Naive thymus-derived CD4-positive, alpha-beta T cell (primary cell): ENCODE results near the gene MPZL3. TPM values are rescaled to one million over a fixed set of nuclear protein-coding genes. Genes with fewer than 3 reads are reported as not detected.
"Not testable (repeated sequence)": the region's sequence is repeated elsewhere in the genome, so short reads cannot be mapped to it uniquely, and the experiment has no call there.

Experiments used
- ATAC-seq: fragments of 150-1000 bp; cut with Tn5 transposase; 2 replicates; pipeline ENCODE4 v1.10.0; 2021; ENCODE audit warnings: mild to moderate bottlenecking, moderate library complexity
- CTCF ChIA-PET: fragments of 350-600 bp; sonication (Branson Sonifier 250); formaldehyde crosslinking; loops from one replicate; lab custom pipeline; 2021; ENCODE audit warnings: antibody characterized with exemption; lab: Charles Lee
- POLR2A ChIA-PET: fragments of 350-600 bp; sonication (Branson Sonifier 250); formaldehyde crosslinking; loops from one replicate; lab custom pipeline; 2021; ENCODE audit warnings: antibody characterized with exemption, inconsistent platforms; lab: Charles Lee
- DNase-seq, 9 donors: peaks; one replicate each; pipeline versions ENCODE4 v3.0.0 to v3.0.0-alpha.2; 2020 to 2022; ENCODE audit warnings: mixed read lengths in 1 of 9
- H3K27ac ChIP-seq: one replicate; pipeline ENCODE4 v1.7.0; 2013; ENCODE audit warnings: mild to moderate bottlenecking, low read depth, low read length, moderate library complexity
- H3K27me3 ChIP-seq, 2 donors: one replicate each; pipeline ENCODE4 v1.7.0; 2013; ENCODE audit warnings: low read length in 2 of 2, mild to moderate bottlenecking in 2 of 2, moderate library complexity in 2 of 2; ENCODE audit not compliant: control insufficient read depth in 2 of 2, insufficient read depth in 2 of 2
- H3K36me3 ChIP-seq, 3 experiments: 1 replicate in 2 of 3; 2 replicates in 1 of 3; pipeline ENCODE4 v1.7.0; 2013; ENCODE audit warnings: low read length in 3 of 3, mild to moderate bottlenecking in 3 of 3, moderate library complexity in 1 of 3; ENCODE audit not compliant: insufficient read depth in 3 of 3, control insufficient read depth in 2 of 3
- H3K4me1 ChIP-seq, 2 donors: one replicate each; pipeline ENCODE4 v1.7.0; 2013; ENCODE audit warnings: low read length in 2 of 2, mild to moderate bottlenecking in 2 of 2, moderate library complexity in 1 of 2; ENCODE audit not compliant: control insufficient read depth in 2 of 2, insufficient read depth in 2 of 2
- H3K4me3 ChIP-seq: 2 replicates; pipeline ENCODE4 v1.7.0; 2013; ENCODE audit warnings: mild to moderate bottlenecking, low read length
- H3K9me3 ChIP-seq, 3 experiments: 1 replicate in 2 of 3; 2 replicates in 1 of 3; pipeline ENCODE4 v1.7.0; 2013; ENCODE audit warnings: low read length in 3 of 3; ENCODE audit not compliant: control insufficient read depth in 2 of 3
- H3K27ac Mint-ChIP-seq, 9 donors: one replicate each; pipeline ENCODE4 v1.8.0; 2020 to 2022; ENCODE audit warnings: mixed read lengths in 9 of 9, mild to moderate bottlenecking in 8 of 9, moderate library complexity in 5 of 9, inconsistent platforms in 2 of 9
- H3K27me3 Mint-ChIP-seq, 5 donors: one replicate each; pipeline ENCODE4 v1.8.0; 2021 to 2022; ENCODE audit warnings: mixed read lengths in 5 of 5, mild to moderate bottlenecking in 1 of 5
- H3K36me3 Mint-ChIP-seq, 5 donors: one replicate each; pipeline ENCODE4 v1.8.0; 2020 to 2022; ENCODE audit warnings: mixed read lengths in 5 of 5, mild to moderate bottlenecking in 3 of 5, inconsistent platforms in 1 of 5
- H3K4me1 Mint-ChIP-seq, 7 donors: one replicate each; pipeline ENCODE4 v1.8.0; 2020 to 2022; ENCODE audit warnings: mixed read lengths in 7 of 7, mild to moderate bottlenecking in 3 of 7, inconsistent platforms in 1 of 7
- H3K4me3 Mint-ChIP-seq, 10 donors: one replicate each; pipeline ENCODE4 v1.8.0; 2020 to 2022; ENCODE audit warnings: mild to moderate bottlenecking in 10 of 10, mixed read lengths in 10 of 10, moderate library complexity in 6 of 10, inconsistent platforms in 2 of 10
- H3K9me3 Mint-ChIP-seq, 11 donors: one replicate each; pipeline ENCODE4 v1.8.0; 2020 to 2022; ENCODE audit warnings: mixed read lengths in 11 of 11, mild to moderate bottlenecking in 4 of 11, inconsistent platforms in 1 of 11, moderate library complexity in 1 of 11
- intact Hi-C, 2 donors: fragments of 100-400 bp; cut with micrococcal nuclease; formaldehyde crosslinking; loops; one replicate each; pipeline ENCODE4 v1.15.1; 2023
- polyA plus RNA-seq, 2 donors: library from polyadenylated mRNA; unstranded; fragments of 300-500 nt; fragmentation: Illumina TruSeq; gene quantifications; one replicate each; pipeline ENCODE4 v1.2.3, GENCODE V29; 2021
- total RNA-seq, 6 experiments: library from RNA in 5 of 6; stranded (reverse) in 5 of 6; gene quantifications; 1 replicate in 5 of 6; 2 replicates in 1 of 6; pipeline ENCODE4 v1.2.3 and lab custom pipeline; 2021 to 2026

Gene MPZL3
- total and polyA plus RNA-seq, 7 experiments from 2014 or later: 3.6 to 17.4 (median 14.2) TPM

DNA sequence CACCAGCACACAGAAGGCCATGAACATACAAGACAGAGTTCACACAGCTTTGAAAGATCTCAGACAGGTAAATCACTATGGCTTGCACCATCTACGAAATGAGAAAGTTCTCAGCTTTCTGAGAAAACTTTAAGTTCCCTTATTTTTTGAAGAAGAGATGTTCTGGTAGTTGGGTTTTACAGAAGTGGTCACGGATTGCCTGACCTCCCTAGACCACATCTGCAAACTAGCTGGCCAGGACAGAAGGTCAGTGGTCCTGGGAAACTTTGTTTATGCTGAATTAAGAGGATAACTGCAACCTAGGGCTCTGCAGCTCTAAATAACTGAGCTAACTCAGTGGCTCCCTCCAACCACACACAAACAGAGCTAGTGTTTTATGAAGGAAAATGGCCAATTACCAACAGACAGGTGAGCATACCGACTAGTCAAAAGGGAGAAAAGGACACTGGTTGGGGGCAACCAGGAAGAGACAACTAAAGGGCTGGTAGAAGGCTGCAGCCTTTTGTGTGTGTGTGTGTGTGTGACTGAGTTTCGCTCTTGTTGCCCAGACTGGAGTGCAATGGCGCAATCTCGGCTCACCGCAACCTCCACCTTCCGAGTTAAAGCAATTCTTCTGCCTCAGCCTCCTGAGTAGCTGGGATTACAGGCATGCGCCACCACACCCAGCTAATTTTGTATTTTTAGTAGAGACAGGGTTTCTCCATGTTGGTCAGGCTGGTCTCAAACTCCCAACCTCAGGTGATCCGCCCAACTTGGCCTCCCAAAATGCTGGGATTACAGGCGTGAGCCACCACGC is 67.2 kb downstream of the MPZL3 start:
- no peak for DNase-seq
- Mint-ChIP-seq H3K27me3 (peaks cover 12 to 40% (median 24%) of the 10 kb centered on the region in 5 donors), H3K27ac (no peak overlapping the region), H3K9me3 (peaks cover 0 to 8% (median 0%) of the 10 kb centered on the region in 11 donors), H3K36me3 (no peaks in the 10 kb centered on the region), H3K4me1 (peaks cover 0 to 9% (median 0%) of the 10 kb centered on the region in 7 donors), H3K4me3 (no peak overlapping the region)
- no peaks in the 10 kb centered on the region for H3K9me3 ChIP-seq
- ChIA-PET CTCF (interaction anchor here (0.5 to 1.4 kb wide), 3 partner anchors 14 to 772 kb away, joined by 3 to 7 read pairs (median 3); no protein-coding TSS in a partner anchor), POLR2A (interaction anchor here (0.9 kb wide), 1 partner anchor 20 kb away, joined by 3 read pairs; no protein-coding TSS in a partner anchor)
- no peak overlapping the region for H3K4me3 ChIP-seq
- no peaks in the 10 kb centered on the region for H3K36me3 ChIP-seq
- H3K27ac ChIP-seq: no peak overlapping the region
- ATAC-seq: peak; percentile 64
- intact Hi-C loops: no loop called here
- no peaks in the 10 kb centered on the region for H3K4me1 ChIP-seq
- peaks cover 0 to 3% of the 10 kb centered on the region in 2 donors for H3K27me3 ChIP-seq

DNA sequence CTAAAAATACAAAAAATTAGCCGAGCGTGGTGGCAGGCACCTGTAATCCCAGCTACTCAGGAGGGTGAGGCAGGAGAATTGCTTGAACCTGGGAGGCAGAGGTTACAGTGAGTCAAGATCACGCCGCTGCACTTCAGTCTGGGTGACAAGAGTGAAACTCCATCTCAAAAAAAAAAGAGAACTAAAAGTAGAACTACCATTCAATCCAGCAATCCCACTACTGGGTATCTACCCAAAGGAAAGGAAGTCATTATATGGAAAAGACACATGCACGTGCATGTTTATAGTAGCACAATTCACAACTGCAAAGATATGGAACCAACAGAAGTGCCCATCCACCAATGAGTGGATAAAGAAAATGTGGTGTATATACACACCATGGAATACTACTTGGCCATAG is 68.5 kb downstream of the MPZL3 start:
- not testable (repeated sequence) for H3K4me3 Mint-ChIP-seq

DNA sequence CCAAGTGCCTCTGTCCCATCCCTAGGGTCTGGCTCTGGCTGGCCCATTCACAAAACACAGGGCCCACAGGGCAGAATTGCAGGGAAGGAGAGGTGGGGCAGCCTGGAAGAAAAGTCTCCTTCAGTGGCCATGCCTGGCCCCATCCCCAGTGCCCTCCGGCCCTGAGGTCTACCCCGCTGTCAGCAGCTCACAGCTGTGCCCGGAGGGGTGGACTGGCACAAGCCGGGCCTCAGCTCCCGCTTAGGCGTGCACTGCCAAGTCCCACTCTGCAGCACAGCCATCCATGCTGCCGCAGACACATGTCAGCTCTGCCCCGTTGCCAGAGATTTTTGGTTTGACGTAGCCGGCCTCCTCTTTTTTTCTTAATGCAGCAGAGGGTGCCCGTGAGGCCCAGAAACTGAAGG is 71.9 kb downstream of the MPZL3 start:
- Histone ChIP-seq H3K36me3 (no peaks in the 10 kb centered on the region), H3K27me3 (no peaks in the 10 kb centered on the region), H3K9me3 (no peaks in the 10 kb centered on the region), H3K4me3 (no peak overlapping the region), H3K4me1 (no peaks in the 10 kb centered on the region), H3K27ac (no peak overlapping the region)
- peaks cover 0 to 3% (median 0%) of the 10 kb centered on the region in 5 donors for H3K36me3 Mint-ChIP-seq
- H3K9me3 Mint-ChIP-seq: no peaks in the 10 kb centered on the region
- H3K4me3 Mint-ChIP-seq: no peak overlapping the region
- peaks cover 14 to 30% (median 16%) of the 10 kb centered on the region in 5 donors for H3K27me3 Mint-ChIP-seq
- H3K27ac Mint-ChIP-seq: no peak overlapping the region
- DNase-seq (peak in 1 of 9 donors; percentile 15), ATAC-seq (no peak)
- H3K4me1 Mint-ChIP-seq: peaks cover 0 to 7% (median 0%) of the 10 kb centered on the region in 7 donors
- ChIA-PET POLR2A (no interaction called here), CTCF (no interaction called here)
- intact Hi-C loops: no loop called here

More for the DNA sequence above, 68.5 kb downstream of the MPZL3 start:
- H3K27ac ChIP-seq, H3K36me3 Mint-ChIP-seq, DNase-seq, H3K4me3 ChIP-seq, intact Hi-C loops, H3K27ac Mint-ChIP-seq, H3K36me3 ChIP-seq, H3K9me3 Mint-ChIP-seq, CTCF ChIA-PET, H3K4me1 ChIP-seq, POLR2A ChIA-PET, H3K9me3 ChIP-seq, H3K27me3 ChIP-seq: not testable (repeated sequence)
- peaks cover 0 to 11% (median 0%) of the 10 kb centered on the region in 7 donors for H3K4me1 Mint-ChIP-seq
- peak; percentile 20 for ATAC-seq
- H3K27me3 Mint-ChIP-seq: peaks cover 17 to 34% (median 25%) of the 10 kb centered on the region in 5 donors

DNA sequence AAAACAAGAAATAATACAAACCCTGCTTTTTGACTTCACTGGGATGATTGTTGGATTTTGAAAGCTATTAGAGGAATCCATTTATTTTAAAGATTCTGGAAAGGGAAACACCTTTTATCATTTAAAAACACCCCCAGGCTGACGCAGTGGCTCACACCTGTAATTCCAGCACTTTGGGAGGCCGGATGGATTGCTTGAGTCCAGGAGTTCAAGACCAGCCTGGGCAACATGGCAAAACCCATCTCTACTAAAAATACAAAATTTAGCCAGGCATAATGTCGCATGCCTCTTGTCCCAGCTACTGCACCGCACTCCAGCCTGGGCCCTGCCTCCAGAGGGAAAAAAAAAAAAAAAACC is 75.4 kb downstream of the MPZL3 start:
- no peak overlapping the region for H3K27ac ChIP-seq
- intact Hi-C loops: no loop called here
- Mint-ChIP-seq H3K27ac (no peak overlapping the region), H3K4me3 (no peak overlapping the region), H3K9me3 (no peaks in the 10 kb centered on the region), H3K36me3 (peaks cover 0 to 3% (median 0%) of the 10 kb centered on the region in 5 donors), H3K4me1 (peaks cover 0 to 5% (median 3%) of the 10 kb centered on the region in 7 donors), H3K27me3 (peaks cover 4 to 32% (median 6%) of the 10 kb centered on the region in 5 donors)
- no peak overlapping the region for H3K4me3 ChIP-seq
- no peak for DNase-seq
- CTCF ChIA-PET: no interaction called here
- no peaks in the 10 kb centered on the region for H3K4me1 ChIP-seq
- no peaks in the 10 kb centered on the region for H3K27me3 ChIP-seq
- H3K9me3 ChIP-seq: no peaks in the 10 kb centered on the region
- POLR2A ChIA-PET: no interaction called here
- ATAC-seq: no peak
- no peaks in the 10 kb centered on the region for H3K36me3 ChIP-seq

Other genes starting within 250 kb of the MPZL3 start
- not detected for gene TMPRSS4, start 175.3 kb downstream of the MPZL3 start, total RNA-seq
- gene TMPRSS4, start 175.3 kb downstream of the MPZL3 start, polyA plus RNA-seq: not detected
- under 1 TPM in 3 of 5 experiments, not detected in 2; 0.11 to 0.60 (median 0.37) TPM for gene SMIM35, start 165.4 kb downstream of the MPZL3 start, total RNA-seq
- gene SMIM35, start 165.4 kb downstream of the MPZL3 start, polyA plus RNA-seq: under 1 TPM in 1 of 2 donors, not detected in 1; 0.18 TPM
- under 1 TPM in 1 of 5 experiments, not detected in 4; 0.19 TPM for gene SCN4B, start 99.5 kb downstream of the MPZL3 start, total RNA-seq
- not detected for gene SCN4B, start 99.5 kb downstream of the MPZL3 start, polyA plus RNA-seq
- gene SCN2B, start 75.7 kb downstream of the MPZL3 start, total RNA-seq: not detected
- not detected for gene SCN2B, start 75.7 kb downstream of the MPZL3 start, polyA plus RNA-seq
- gene JAML, start 27.4 kb downstream of the MPZL3 start, total RNA-seq: 100 to 1,000 TPM in 3 of 5 experiments, 10 to 100 TPM in 2; 64.3 to 120 (median 118) TPM
- gene JAML, start 27.4 kb downstream of the MPZL3 start, polyA plus RNA-seq: 100 to 1,000 TPM in 1 of 2 donors, 10 to 100 TPM in 1; 94.1 to 195 TPM
- 1 to 10 TPM in 4 of 5 experiments, under 1 TPM in 1; 0.69 to 5.9 (median 1.6) TPM for gene MPZL2, start 11.9 kb upstream of the MPZL3 start, total RNA-seq
- gene MPZL2, start 11.9 kb upstream of the MPZL3 start, polyA plus RNA-seq: 1 to 10 TPM; 1.2 to 1.5 TPM
- gene CD3E, start 52.4 kb upstream of the MPZL3 start, total RNA-seq: 100 to 1,000 TPM; 392 to 706 (median 670) TPM
- gene CD3E, start 52.4 kb upstream of the MPZL3 start, polyA plus RNA-seq: 1,000 to 10,000 TPM in 1 of 2 donors, 100 to 1,000 TPM in 1; 987 to 1,286 TPM
- 100 to 1,000 TPM; 232 to 597 (median 352) TPM for gene CD3D, start 90.3 kb upstream of the MPZL3 start, total RNA-seq
- 1,000 to 10,000 TPM in 1 of 2 donors, 100 to 1,000 TPM in 1; 947 to 1,287 TPM for gene CD3D, start 90.3 kb upstream of the MPZL3 start, polyA plus RNA-seq
- 100 to 1,000 TPM; 122 to 220 (median 192) TPM for gene CD3G, start 92.0 kb upstream of the MPZL3 start, total RNA-seq
- 100 to 1,000 TPM; 333 to 459 TPM for gene CD3G, start 92.0 kb upstream of the MPZL3 start, polyA plus RNA-seq
- 10 to 100 TPM; 38.4 to 54.5 (median 46.9) TPM for gene UBE4A, start 107.2 kb upstream of the MPZL3 start, total RNA-seq
- gene UBE4A, start 107.2 kb upstream of the MPZL3 start, polyA plus RNA-seq: 10 to 100 TPM; 20.3 to 31.7 TPM
- gene ATP5MG, start 149.2 kb upstream of the MPZL3 start, total RNA-seq: 100 to 1,000 TPM; 140 to 241 (median 154) TPM
- gene ATP5MG, start 149.2 kb upstream of the MPZL3 start, polyA plus RNA-seq: 100 to 1,000 TPM; 525 to 842 TPM
- 100 to 1,000 TPM; 140 to 192 (median 161) TPM for gene KMT2A, start 184.1 kb upstream of the MPZL3 start, total RNA-seq
- gene KMT2A, start 184.1 kb upstream of the MPZL3 start, polyA plus RNA-seq: 10 to 100 TPM; 19.6 to 32.9 TPM